ENCODE measurements around the gene TSKU. TPM values are rescaled to one million over a fixed set of nuclear protein-coding genes. Genes with fewer than 3 reads are reported as not detected.
"Not testable (repeated sequence)": the region's sequence is repeated elsewhere in the genome, so short reads cannot be mapped to it uniquely, and the experiment has no call there.

TSKU gene
- polyA plus RNA-seq, 1 donor from 2014 or later, result not detected

- Mint-ChIP-seq H3K4me3 (no peak overlapping the region), H3K4me1 (peaks cover 3 to 5% (median 4%) of the 10 kb centered on the region in 3 donors), H3K27me3 (peaks cover 22% of the 10 kb centered on the region), H3K27ac (no peak overlapping the region), H3K36me3 (no peaks in the 10 kb centered on the region), H3K9me3 (no peaks in the 10 kb centered on the region)
Measured at GRCh38 chr11:76786441-76787014, 3.4 kb downstream of the TSKU start.

GRCh38 chr11:76787271-76787670, 4.1 kb downstream of the TSKU start:
- Mint-ChIP-seq H3K27ac (no peak overlapping the region), H3K4me3 (no peak overlapping the region), H3K4me1 (peaks cover 3 to 5% (median 4%) of the 10 kb centered on the region in 3 donors), H3K27me3 (peaks cover 20% of the 10 kb centered on the region), H3K9me3 (no peaks in the 10 kb centered on the region), H3K36me3 (no peaks in the 10 kb centered on the region)

- H3K4me3 Mint-ChIP-seq, result no peak overlapping the region
- no peak overlapping the region for H3K27ac Mint-ChIP-seq
- H3K36me3 Mint-ChIP-seq, result no peaks in the 10 kb centered on the region
- peaks cover 13% of the 10 kb centered on the region for H3K27me3 Mint-ChIP-seq
- peaks cover 0 to 4% (median 0%) of the 10 kb centered on the region in 3 donors for H3K9me3 Mint-ChIP-seq
- H3K4me1 Mint-ChIP-seq, result no peaks in the 10 kb centered on the region
Measured at GRCh38 chr11:76787911-76788596, 4.9 kb downstream of the TSKU start.

GRCh38 chr11:76788661-76789442, 5.7 kb downstream of the TSKU start:
- H3K9me3 Mint-ChIP-seq, result peaks cover 0 to 4% (median 0%) of the 10 kb centered on the region in 3 donors
- peaks cover 13% of the 10 kb centered on the region for H3K27me3 Mint-ChIP-seq
- no peaks in the 10 kb centered on the region for H3K4me1 Mint-ChIP-seq
- no peak overlapping the region for H3K4me3 Mint-ChIP-seq
- no peak overlapping the region for H3K27ac Mint-ChIP-seq
- no peaks in the 10 kb centered on the region for H3K36me3 Mint-ChIP-seq

- no peak overlapping the region for H3K27ac Mint-ChIP-seq
- no peaks in the 10 kb centered on the region for H3K36me3 Mint-ChIP-seq
- H3K4me3 Mint-ChIP-seq, result no peak overlapping the region
- peaks cover 0 to 4% (median 0%) of the 10 kb centered on the region in 3 donors for H3K9me3 Mint-ChIP-seq
- H3K27me3 Mint-ChIP-seq, result peaks cover 11% of the 10 kb centered on the region
- no peaks in the 10 kb centered on the region for H3K4me1 Mint-ChIP-seq
Measured at GRCh38 chr11:76789443-76789719, 6.2 kb downstream of the TSKU start.

GRCh38 chr11:76790251-76790650, 7.1 kb downstream of the TSKU start:
- Mint-ChIP-seq H3K4me1 (no peaks in the 10 kb centered on the region), H3K27me3 (peaks cover 4% of the 10 kb centered on the region), H3K4me3 (no peak overlapping the region), H3K27ac (no peak overlapping the region), H3K36me3 (no peaks in the 10 kb centered on the region), H3K9me3 (peaks cover 0 to 4% (median 0%) of the 10 kb centered on the region in 3 donors)

GRCh38 chr11:76791002-76791770, 8.0 kb downstream of the TSKU start:
- not testable (repeated sequence) for H3K9me3 Mint-ChIP-seq, H3K27me3 Mint-ChIP-seq, H3K27ac Mint-ChIP-seq, H3K4me3 Mint-ChIP-seq, H3K36me3 Mint-ChIP-seq, H3K4me1 Mint-ChIP-seq

- Mint-ChIP-seq H3K4me1 (no peaks in the 10 kb centered on the region), H3K27me3 (no peaks in the 10 kb centered on the region), H3K4me3 (no peak overlapping the region), H3K9me3 (peaks cover 0 to 4% (median 0%) of the 10 kb centered on the region in 3 donors), H3K27ac (no peak overlapping the region), H3K36me3 (no peaks in the 10 kb centered on the region)
Measured at GRCh38 chr11:76791861-76792260, 8.7 kb downstream of the TSKU start.

- no peaks in the 10 kb centered on the region for H3K36me3 Mint-ChIP-seq
- no peak overlapping the region for H3K4me3 Mint-ChIP-seq
- H3K4me1 Mint-ChIP-seq, result no peaks in the 10 kb centered on the region
- H3K9me3 Mint-ChIP-seq, result peaks cover 0 to 4% (median 0%) of the 10 kb centered on the region in 3 donors
- no peaks in the 10 kb centered on the region for H3K27me3 Mint-ChIP-seq
- H3K27ac Mint-ChIP-seq, result no peak overlapping the region
Measured at GRCh38 chr11:76792505-76793264, 9.5 kb downstream of the TSKU start.

- H3K36me3 Mint-ChIP-seq, result no peaks in the 10 kb centered on the region
- H3K4me1 Mint-ChIP-seq, result peaks cover 0 to 3% (median 0%) of the 10 kb centered on the region in 3 donors
- H3K27ac Mint-ChIP-seq, result no peak overlapping the region
- peaks cover 0 to 4% (median 0%) of the 10 kb centered on the region in 3 donors for H3K9me3 Mint-ChIP-seq
- no peak overlapping the region for H3K4me3 Mint-ChIP-seq
- H3K27me3 Mint-ChIP-seq, result peaks cover under 1% of the 10 kb centered on the region
Measured at GRCh38 chr11:76793391-76794291, 10.5 kb downstream of the TSKU start.

- Mint-ChIP-seq H3K27ac (no peak overlapping the region), H3K4me3 (no peak overlapping the region), H3K27me3 (peaks cover 1% of the 10 kb centered on the region), H3K9me3 (peaks cover 0 to 4% (median 0%) of the 10 kb centered on the region in 3 donors), H3K4me1 (peaks cover 0 to 4% (median 3%) of the 10 kb centered on the region in 3 donors), H3K36me3 (no peaks in the 10 kb centered on the region)
Measured at GRCh38 chr11:76794371-76795289, 11.5 kb downstream of the TSKU start.

- peaks cover 0 to 4% (median 0%) of the 10 kb centered on the region in 3 donors for H3K9me3 Mint-ChIP-seq
- H3K4me3 Mint-ChIP-seq, result no peak overlapping the region
- H3K27me3 Mint-ChIP-seq, result peaks cover 1% of the 10 kb centered on the region
- H3K4me1 Mint-ChIP-seq, result peaks cover 0 to 4% (median 3%) of the 10 kb centered on the region in 3 donors
- no peaks in the 10 kb centered on the region for H3K36me3 Mint-ChIP-seq
- no peak overlapping the region for H3K27ac Mint-ChIP-seq
Measured at GRCh38 chr11:76795290-76795935, 12.3 kb downstream of the TSKU start.

All from IgD-negative memory B cell (primary cell).